ENCODE results near the gene MAP3K6. TPM values are rescaled to one million over a fixed set of nuclear protein-coding genes. Genes with fewer than 3 reads are reported as not detected.

MAP3K6 gene
- total and polyA plus RNA-seq, 2 of the 13 experiments (the other 11 are each of a cell fraction or from before 2014, with no cell fraction given): 2.7 to 3.2 TPM

DNA sequence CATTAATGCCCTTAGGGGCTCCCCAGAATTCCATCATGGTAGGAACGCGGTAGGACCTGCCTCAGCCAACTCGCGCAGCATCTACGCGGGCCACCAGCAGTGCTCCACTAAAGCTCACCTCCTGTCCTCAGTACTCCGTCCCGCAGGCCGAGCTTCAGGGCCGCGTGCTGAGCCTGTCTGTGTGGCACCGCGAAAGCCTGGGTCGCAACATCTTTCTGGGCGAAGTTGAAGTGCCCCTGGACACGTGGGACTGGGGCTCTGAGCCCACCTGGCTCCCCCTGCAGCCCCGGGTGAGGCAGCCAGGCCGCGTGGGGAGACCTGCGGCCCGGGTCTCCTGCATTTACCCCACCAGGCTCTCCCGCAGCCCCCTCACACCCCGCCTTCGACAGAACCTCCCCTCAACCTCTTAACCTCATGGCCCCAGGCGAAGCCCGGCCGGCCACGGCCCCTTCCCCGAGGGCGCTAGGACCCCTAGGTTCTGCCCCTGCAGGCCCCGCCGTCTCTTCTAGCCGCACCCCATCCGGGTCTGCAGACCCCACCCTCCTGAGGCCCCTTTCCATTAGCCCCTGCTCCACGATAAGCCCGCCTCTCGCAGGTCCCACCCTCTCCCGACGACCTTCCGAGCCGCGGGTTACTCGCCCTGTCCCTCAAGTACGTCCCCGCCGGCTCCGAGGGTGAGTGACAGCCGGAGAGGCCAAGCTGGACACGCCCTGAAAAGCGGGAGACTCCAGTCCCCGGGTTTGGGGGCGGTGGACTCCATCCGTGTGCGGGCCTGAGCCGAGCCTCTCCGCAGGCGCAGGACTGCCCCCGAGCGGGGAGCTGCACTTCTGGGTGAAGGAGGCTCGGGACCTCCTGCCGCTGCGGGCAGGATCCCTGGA lies 15.9 kb downstream of the MAP3K6 start (continued):
- TF ChIP-seq, protein P1, sequence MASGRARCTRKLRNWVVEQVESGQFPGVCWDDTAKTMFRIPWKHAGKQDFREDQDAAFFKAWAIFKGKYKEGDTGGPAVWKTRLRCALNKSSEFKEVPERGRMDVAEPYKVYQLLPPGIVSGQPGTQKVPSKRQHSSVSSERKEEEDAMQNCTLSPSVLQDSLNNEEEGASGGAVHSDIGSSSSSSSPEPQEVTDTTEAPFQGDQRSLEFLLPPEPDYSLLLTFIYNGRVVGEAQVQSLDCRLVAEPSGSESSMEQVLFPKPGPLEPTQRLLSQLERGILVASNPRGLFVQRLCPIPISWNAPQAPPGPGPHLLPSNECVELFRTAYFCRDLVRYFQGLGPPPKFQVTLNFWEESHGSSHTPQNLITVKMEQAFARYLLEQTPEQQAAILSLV (CRISPR knock-in tag; IDR thresholded peaks at IDR 0.05; ENCODE audit: borderline replicate concordance): peak; percentile 52; the same call in 1 of the 2 replicates
- 0 out of 4 replicates have a peak, but pooled peaks of 1 of the 2 experiments have one; percentile 13 for TF ChIP-seq POLR2A (IDR thresholded peaks at IDR 0.05; ENCODE audit: insufficient read depth in 1 of 2, low read depth in 2 of 2, low read length in 2 of 2)
- peak; percentile 35 for TF ChIP-seq RBM22 (optimal IDR thresholded peaks at IDR 0.05; ENCODE audit: low read length)
- no peak for TF ChIP-seq SOX13 (IDR thresholded peaks at IDR 0.05)
- TF ChIP-seq SOX13 (CRISPR knock-in tag; conservative IDR thresholded peaks at IDR 0.05 in 1 of 2, IDR thresholded peaks at IDR 0.05 in 1 of 2): peak in 1 of 2 experiments; percentile 5; a peak in 1 of 4 replicates
- TF ChIP-seq RFXAP (CRISPR knock-in tag; IDR thresholded peaks at IDR 0.05; ENCODE audit: borderline replicate concordance): peak; percentile 32; the same call in 1 of the 2 replicates
- 0 out of 2 replicates have a peak, but pooled peaks have one; percentile 24 for TF ChIP-seq ZFX (CRISPR knock-in tag; IDR thresholded peaks at IDR 0.05; ENCODE audit: low read depth)
- TF ChIP-seq MAZ (IDR thresholded peaks at IDR 0.05; ENCODE audit: borderline replicate concordance, low read depth, low read length): peak; percentile 23; the same call in 1 of the 2 replicates
- no peak for TF ChIP-seq MAZ (CRISPR knock-in tag; IDR thresholded peaks at IDR 0.05; ENCODE audit: low read depth)
- TF ChIP-seq, protein P2, sequence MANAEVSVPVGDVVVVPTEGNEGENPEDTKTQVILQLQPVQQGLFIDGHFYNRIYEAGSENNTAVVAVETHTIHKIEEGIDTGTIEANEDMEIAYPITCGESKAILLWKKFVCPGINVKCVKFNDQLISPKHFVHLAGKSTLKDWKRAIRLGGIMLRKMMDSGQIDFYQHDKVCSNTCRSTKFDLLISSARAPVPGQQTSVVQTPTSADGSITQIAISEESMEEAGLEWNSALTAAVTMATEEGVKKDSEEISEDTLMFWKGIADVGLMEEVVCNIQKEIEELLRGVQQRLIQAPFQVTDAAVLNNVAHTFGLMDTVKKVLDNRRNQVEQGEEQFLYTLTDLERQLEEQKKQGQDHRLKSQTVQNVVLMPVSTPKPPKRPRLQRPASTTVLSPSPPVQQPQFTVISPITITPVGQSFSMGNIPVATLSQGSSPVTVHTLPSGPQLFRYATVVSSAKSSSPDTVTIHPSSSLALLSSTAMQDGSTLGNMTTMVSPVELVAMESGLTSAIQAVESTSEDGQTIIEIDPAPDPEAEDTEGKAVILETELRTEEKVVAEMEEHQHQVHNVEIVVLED (CRISPR knock-in tag; IDR thresholded peaks at IDR 0.05; ENCODE audit: borderline replicate concordance): peak; percentile 49; the same call in 1 of the 2 replicates
- TF ChIP-seq, protein P3, sequence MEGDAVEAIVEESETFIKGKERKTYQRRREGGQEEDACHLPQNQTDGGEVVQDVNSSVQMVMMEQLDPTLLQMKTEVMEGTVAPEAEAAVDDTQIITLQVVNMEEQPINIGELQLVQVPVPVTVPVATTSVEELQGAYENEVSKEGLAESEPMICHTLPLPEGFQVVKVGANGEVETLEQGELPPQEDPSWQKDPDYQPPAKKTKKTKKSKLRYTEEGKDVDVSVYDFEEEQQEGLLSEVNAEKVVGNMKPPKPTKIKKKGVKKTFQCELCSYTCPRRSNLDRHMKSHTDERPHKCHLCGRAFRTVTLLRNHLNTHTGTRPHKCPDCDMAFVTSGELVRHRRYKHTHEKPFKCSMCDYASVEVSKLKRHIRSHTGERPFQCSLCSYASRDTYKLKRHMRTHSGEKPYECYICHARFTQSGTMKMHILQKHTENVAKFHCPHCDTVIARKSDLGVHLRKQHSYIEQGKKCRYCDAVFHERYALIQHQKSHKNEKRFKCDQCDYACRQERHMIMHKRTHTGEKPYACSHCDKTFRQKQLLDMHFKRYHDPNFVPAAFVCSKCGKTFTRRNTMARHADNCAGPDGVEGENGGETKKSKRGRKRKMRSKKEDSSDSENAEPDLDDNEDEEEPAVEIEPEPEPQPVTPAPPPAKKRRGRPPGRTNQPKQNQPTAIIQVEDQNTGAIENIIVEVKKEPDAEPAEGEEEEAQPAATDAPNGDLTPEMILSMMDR (CRISPR knock-in tag; IDR thresholded peaks at IDR 0.05): peak; percentile 68
- 0 out of 4 replicates have a peak, but pooled peaks of 1 of the 2 experiments have one; percentile 36 for TF ChIP-seq HMGXB4 (CRISPR knock-in tag; IDR thresholded peaks at IDR 0.05; ENCODE audit: borderline replicate concordance in 1 of 2, low read depth in 1 of 2)
- TF ChIP-seq, protein P4, sequence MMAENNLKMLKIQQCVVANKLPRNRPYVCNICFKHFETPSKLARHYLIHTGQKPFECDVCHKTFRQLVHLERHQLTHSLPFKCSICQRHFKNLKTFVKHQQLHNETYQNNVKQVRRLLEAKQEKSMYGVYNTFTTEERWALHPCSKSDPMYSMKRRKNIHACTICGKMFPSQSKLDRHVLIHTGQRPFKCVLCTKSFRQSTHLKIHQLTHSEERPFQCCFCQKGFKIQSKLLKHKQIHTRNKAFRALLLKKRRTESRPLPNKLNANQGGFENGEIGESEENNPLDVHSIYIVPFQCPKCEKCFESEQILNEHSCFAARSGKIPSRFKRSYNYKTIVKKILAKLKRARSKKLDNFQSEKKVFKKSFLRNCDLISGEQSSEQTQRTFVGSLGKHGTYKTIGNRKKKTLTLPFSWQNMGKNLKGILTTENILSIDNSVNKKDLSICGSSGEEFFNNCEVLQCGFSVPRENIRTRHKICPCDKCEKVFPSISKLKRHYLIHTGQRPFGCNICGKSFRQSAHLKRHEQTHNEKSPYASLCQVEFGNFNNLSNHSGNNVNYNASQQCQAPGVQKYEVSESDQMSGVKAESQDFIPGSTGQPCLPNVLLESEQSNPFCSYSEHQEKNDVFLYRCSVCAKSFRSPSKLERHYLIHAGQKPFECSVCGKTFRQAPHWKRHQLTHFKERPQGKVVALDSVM (CRISPR knock-in tag; IDR thresholded peaks at IDR 0.05): peak; percentile 65; the same call in 1 of the 2 replicates
- no peak for TF ChIP-seq SSRP1 (CRISPR knock-in tag; IDR thresholded peaks at IDR 0.05)
- peak; percentile 52 for TF ChIP-seq NFYB (CRISPR knock-in tag; IDR thresholded peaks at IDR 0.05)
- no peak for TF ChIP-seq BATF2 (CRISPR knock-in tag; IDR thresholded peaks at IDR 0.05)
- TF ChIP-seq RBFOX2 (IDR thresholded peaks at IDR 0.05; ENCODE audit: low read depth, low read length): peak; percentile 35; the same call in 1 of the 2 replicates
- 0 out of 2 replicates have a peak, but pooled peaks have one; percentile 12 for TF ChIP-seq POLR2AphosphoS5 (IDR thresholded peaks at IDR 0.05; ENCODE audit: low read depth, low read length)
